ENCODE data around the gene TUBAL3. TPM values are rescaled to one million over a fixed set of nuclear protein-coding genes. Genes with fewer than 3 reads are reported as not detected.

The TUBAL3 gene
- total RNA-seq, 1 experiment from 2014 or later = 0.19 TPM

DNA sequence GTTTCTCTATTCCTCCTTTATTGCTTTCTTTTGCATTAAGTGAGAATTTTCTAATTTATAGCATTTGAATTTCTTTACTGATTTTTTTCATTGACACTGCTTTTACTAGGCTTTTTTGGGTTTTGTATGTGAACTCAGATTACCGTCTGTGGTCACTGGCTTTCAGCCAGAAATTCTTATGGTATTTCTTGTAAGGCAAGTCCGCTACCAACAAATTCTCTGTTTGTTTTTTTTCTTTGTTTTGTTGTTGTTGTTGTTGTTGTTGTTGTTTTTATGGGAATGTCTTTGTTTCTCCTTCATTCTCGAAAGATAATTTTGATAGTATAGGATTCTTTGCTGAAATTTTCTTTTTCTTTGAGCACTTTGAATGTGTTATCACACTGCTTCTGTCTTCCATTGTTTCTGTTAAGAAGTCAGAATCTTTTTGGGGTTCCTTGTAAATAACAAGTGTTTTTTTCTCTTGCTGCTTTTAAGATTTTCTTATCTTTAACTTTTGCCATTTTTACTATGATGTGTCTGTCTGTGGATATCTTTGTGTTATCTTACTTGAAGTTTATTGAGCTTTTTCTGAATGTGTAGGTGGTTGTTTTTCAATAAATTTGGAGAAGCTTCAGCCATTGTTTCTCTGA is 15.0 kb upstream of the TUBAL3 start:
- H3K4me3 ChIP-seq (ENCODE audit: low read depth, low read length, poor library complexity, severe bottlenecking) = no peak overlapping the region
- TF ChIP-seq, protein P1, sequence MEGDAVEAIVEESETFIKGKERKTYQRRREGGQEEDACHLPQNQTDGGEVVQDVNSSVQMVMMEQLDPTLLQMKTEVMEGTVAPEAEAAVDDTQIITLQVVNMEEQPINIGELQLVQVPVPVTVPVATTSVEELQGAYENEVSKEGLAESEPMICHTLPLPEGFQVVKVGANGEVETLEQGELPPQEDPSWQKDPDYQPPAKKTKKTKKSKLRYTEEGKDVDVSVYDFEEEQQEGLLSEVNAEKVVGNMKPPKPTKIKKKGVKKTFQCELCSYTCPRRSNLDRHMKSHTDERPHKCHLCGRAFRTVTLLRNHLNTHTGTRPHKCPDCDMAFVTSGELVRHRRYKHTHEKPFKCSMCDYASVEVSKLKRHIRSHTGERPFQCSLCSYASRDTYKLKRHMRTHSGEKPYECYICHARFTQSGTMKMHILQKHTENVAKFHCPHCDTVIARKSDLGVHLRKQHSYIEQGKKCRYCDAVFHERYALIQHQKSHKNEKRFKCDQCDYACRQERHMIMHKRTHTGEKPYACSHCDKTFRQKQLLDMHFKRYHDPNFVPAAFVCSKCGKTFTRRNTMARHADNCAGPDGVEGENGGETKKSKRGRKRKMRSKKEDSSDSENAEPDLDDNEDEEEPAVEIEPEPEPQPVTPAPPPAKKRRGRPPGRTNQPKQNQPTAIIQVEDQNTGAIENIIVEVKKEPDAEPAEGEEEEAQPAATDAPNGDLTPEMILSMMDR (conservative IDR thresholded peaks at IDR 0.05; ENCODE audit: low read depth, low read length) = no peak
- TF ChIP-seq EZH2 (IDR thresholded peaks at IDR 0.05; ENCODE audit: borderline replicate concordance, low read depth, low read length, poor library complexity, severe bottlenecking) = no peak
- CTCF ChIA-PET = no interaction called here
- intact Hi-C loops (cut with micrococcal nuclease; ENCODE audit: unreplicated experiment) = no loop called here
- peaks cover 24% of the 10 kb centered on the region for H3K9me3 ChIP-seq (ENCODE audit: low read depth, low read length, poor library complexity, severe bottlenecking)
- H3K27me3 ChIP-seq (replicated peaks; ENCODE audit: insufficient read depth, low read depth, low read length, poor library complexity) = no peaks in the 10 kb centered on the region
- peaks cover 15% of the 10 kb centered on the region for H3K4me1 ChIP-seq (ENCODE audit: insufficient read depth, low read length, poor library complexity, severe bottlenecking)
- POLR2A ChIA-PET (ENCODE audit: low non-redundant PET) = no interaction called here
- no TSS peak for BruUV-seq (replicated peaks)
- DNase-seq (ENCODE audit: low spot score) = no peak
- no peak overlapping the region for H3K27ac ChIP-seq (ENCODE audit: low read depth, low read length, poor library complexity, severe bottlenecking)
- H3K36me3 ChIP-seq (ENCODE audit: insufficient read depth, low read length, poor library complexity, severe bottlenecking) = no peaks in the 10 kb centered on the region

DNA sequence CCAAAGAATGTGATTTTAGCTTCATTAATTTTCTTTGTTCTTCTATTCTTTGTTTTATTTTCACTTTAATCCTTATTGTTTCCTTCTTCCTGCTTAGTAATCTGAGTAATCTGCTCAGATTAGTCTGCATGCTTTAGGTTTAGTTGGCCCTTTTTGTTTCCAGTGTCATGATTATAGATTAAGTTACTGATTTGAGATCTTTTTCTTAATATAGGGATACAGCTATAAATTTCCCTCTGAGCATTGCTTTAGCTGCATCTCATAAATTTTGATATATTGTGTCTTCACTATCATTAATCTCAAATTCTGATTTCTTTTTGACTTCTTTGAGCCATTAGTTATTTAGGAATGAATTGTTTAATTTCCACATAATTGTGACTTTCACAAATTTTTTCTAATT is 14.0 kb upstream of the TUBAL3 start:
- Histone ChIP-seq H3K36me3 (ENCODE audit: insufficient read depth, low read length, poor library complexity, severe bottlenecking) (no peaks in the 10 kb centered on the region), H3K27me3 (replicated peaks; ENCODE audit: insufficient read depth, low read depth, low read length, poor library complexity) (no peaks in the 10 kb centered on the region), H3K4me3 (ENCODE audit: low read depth, low read length, poor library complexity, severe bottlenecking) (no peak overlapping the region), H3K4me1 (ENCODE audit: insufficient read depth, low read length, poor library complexity, severe bottlenecking) (peaks cover 11% of the 10 kb centered on the region), H3K27ac (ENCODE audit: low read depth, low read length, poor library complexity, severe bottlenecking) (no peak overlapping the region), H3K9me3 (ENCODE audit: low read depth, low read length, poor library complexity, severe bottlenecking) (peaks cover 24% of the 10 kb centered on the region)
- intact Hi-C loops (cut with micrococcal nuclease; ENCODE audit: unreplicated experiment) = no loop called here
- POLR2A ChIA-PET (ENCODE audit: low non-redundant PET) = no interaction called here
- BruUV-seq (replicated peaks) = no TSS peak
- no peak for DNase-seq (ENCODE audit: low spot score)
- TF ChIP-seq EZH2 (IDR thresholded peaks at IDR 0.05; ENCODE audit: borderline replicate concordance, low read depth, low read length, poor library complexity, severe bottlenecking) = no peak
- TF ChIP-seq, protein P1 (conservative IDR thresholded peaks at IDR 0.05; ENCODE audit: low read depth, low read length) = no peak
- CTCF ChIA-PET = no interaction called here

DNA sequence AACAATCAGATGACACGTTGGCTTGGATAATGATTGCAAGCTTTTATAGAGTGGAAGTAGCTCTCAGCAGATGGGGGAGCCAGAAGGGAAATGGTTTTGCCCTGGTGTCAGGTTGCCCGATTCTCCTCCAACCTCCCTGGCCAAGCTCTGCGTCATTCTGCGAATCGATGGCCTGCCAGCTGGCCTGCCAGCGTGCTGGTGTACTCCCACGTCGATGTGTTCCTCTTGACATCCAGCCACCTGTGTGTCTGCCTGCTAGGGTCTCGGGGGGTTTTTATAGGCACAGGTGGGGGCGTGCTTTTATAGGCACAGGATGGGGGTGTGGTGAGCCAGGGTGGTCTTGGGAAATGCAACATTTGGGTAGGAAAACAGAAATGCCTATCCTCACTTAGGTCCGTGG is 12.4 kb upstream of the TUBAL3 start:
- no peak overlapping the region for H3K4me3 ChIP-seq (ENCODE audit: low read depth, low read length, poor library complexity, severe bottlenecking)
- POLR2A ChIA-PET (ENCODE audit: low non-redundant PET) = no interaction called here
- H3K4me1 ChIP-seq (ENCODE audit: insufficient read depth, low read length, poor library complexity, severe bottlenecking) = peaks cover 12% of the 10 kb centered on the region
- TF ChIP-seq, protein P1 (conservative IDR thresholded peaks at IDR 0.05; ENCODE audit: low read depth, low read length) = no peak
- no peak for TF ChIP-seq EZH2 (IDR thresholded peaks at IDR 0.05; ENCODE audit: borderline replicate concordance, low read depth, low read length, poor library complexity, severe bottlenecking)
- intact Hi-C loops (cut with micrococcal nuclease; ENCODE audit: unreplicated experiment) = no loop called here
- CTCF ChIA-PET = no interaction called here
- no peak overlapping the region for H3K27ac ChIP-seq (ENCODE audit: low read depth, low read length, poor library complexity, severe bottlenecking)
- DNase-seq (ENCODE audit: low spot score) = no peak
- H3K36me3 ChIP-seq (ENCODE audit: insufficient read depth, low read length, poor library complexity, severe bottlenecking) = no peaks in the 10 kb centered on the region
- H3K9me3 ChIP-seq (ENCODE audit: low read depth, low read length, poor library complexity, severe bottlenecking) = peaks cover 24% of the 10 kb centered on the region
- H3K27me3 ChIP-seq (replicated peaks; ENCODE audit: insufficient read depth, low read depth, low read length, poor library complexity) = no peaks in the 10 kb centered on the region
- no TSS peak for BruUV-seq (replicated peaks)

All from A673 (cell line).